GM23338 (cell line): ENCODE results near the gene DTD1. TPM values are rescaled to one million over a fixed set of nuclear protein-coding genes. Genes with fewer than 3 reads are reported as not detected.

Source experiments
- ATAC-seq: fragments of 200-7000 bp; cut with Tn5 transposase; 3 replicates; pipeline ENCODE4 v1.9.1; 2020
- DNase-seq: peaks from one replicate; pipeline ENCODE4 v3.0.0-alpha.2; 2015; ENCODE audit warnings: low spot score
- H2AFZ ChIP-seq: fragments of 200-600 bp; sonication (generic); 2 replicates; pipeline ENCODE4 v1.8.0; 2016; ENCODE audit warnings: antibody characterized with exemption, mild to moderate bottlenecking, moderate library complexity
- H3F3A ChIP-seq: fragments of 200-600 bp; sonication (generic); replicated peaks from 2 replicates; pipeline ENCODE4 v1.8.0; 2017; ENCODE audit warnings: antibody characterized with exemption, mixed run types, low read depth
- H3K27ac ChIP-seq: fragments of 200-600 bp; sonication (generic); 2 replicates; pipeline ENCODE4 v1.6.1; 2016; ENCODE audit warnings: low read depth
- H3K27me3 ChIP-seq: fragments of 200-600 bp; sonication (generic); 2 replicates; pipeline ENCODE4 v1.8.0; 2016; ENCODE audit warnings: mild to moderate bottlenecking, mixed run types, moderate library complexity; ENCODE audit not compliant: insufficient read depth
- H3K36me3 ChIP-seq: fragments of 200-600 bp; sonication (generic); 2 replicates; pipeline ENCODE4 v1.8.0; 2016; ENCODE audit warnings: mild to moderate bottlenecking; ENCODE audit not compliant: insufficient read depth
- H3K4me1 ChIP-seq: fragments of 200-600 bp; sonication (generic); 2 replicates; pipeline ENCODE4 v1.8.0; 2016; ENCODE audit warnings: mild to moderate bottlenecking, moderate library complexity; ENCODE audit not compliant: insufficient read depth
- H3K4me2 ChIP-seq: fragments of 200-600 bp; sonication (generic); 2 replicates; pipeline ENCODE4 v1.7.1; 2017; ENCODE audit warnings: mixed run types
- H3K4me3 ChIP-seq: fragments of 200-600 bp; sonication (generic); 2 replicates; pipeline ENCODE4 v1.6.1; 2016; ENCODE audit warnings: mixed run types
- H3K79me2 ChIP-seq: fragments of 200-600 bp; sonication (generic); replicated peaks from 2 replicates; pipeline ENCODE4 v1.8.0; 2017; ENCODE audit warnings: mild to moderate bottlenecking; ENCODE audit not compliant: insufficient read depth
- H3K9me2 ChIP-seq: fragments of 200-600 bp; sonication (generic); 2 replicates; pipeline ENCODE4 v1.8.0; 2017; ENCODE audit not compliant: insufficient read depth
- H4K20me1 ChIP-seq: fragments of 200-600 bp; sonication (generic); replicated peaks from 2 replicates; pipeline ENCODE4 v1.8.0; 2017; ENCODE audit warnings: mild to moderate bottlenecking; ENCODE audit not compliant: insufficient read depth
- H3K27ac Mint-ChIP-seq: 2 replicates; pipeline ENCODE4 v1.8.0; 2020; ENCODE audit warnings: inconsistent platforms, mild to moderate bottlenecking, moderate library complexity, mixed read lengths
- H3K27me3 Mint-ChIP-seq: 3 replicates; pipeline ENCODE4 v1.8.0; 2022; ENCODE audit warnings: low read depth, mild to moderate bottlenecking, moderate library complexity, mixed read lengths, inconsistent platforms; ENCODE audit not compliant: insufficient read depth, poor library complexity
- H3K36me3 Mint-ChIP-seq: 3 replicates; pipeline ENCODE4 v1.8.0; 2021; ENCODE audit warnings: low read depth, mild to moderate bottlenecking, inconsistent platforms, moderate library complexity, mixed read lengths
- H3K4me1 Mint-ChIP-seq: 3 replicates; pipeline ENCODE4 v1.8.0; 2020; ENCODE audit warnings: mild to moderate bottlenecking, inconsistent platforms, mixed read lengths
- H3K4me3 Mint-ChIP-seq: 3 replicates; pipeline ENCODE4 v1.8.0; 2021; ENCODE audit warnings: moderate library complexity, mild to moderate bottlenecking, inconsistent platforms, mixed read lengths
- H3K9me3 Mint-ChIP-seq: 3 replicates; pipeline ENCODE4 v1.8.0; 2020; ENCODE audit warnings: moderate library complexity, mild to moderate bottlenecking, inconsistent platforms, mixed read lengths
- CREB1 ChIP-seq: fragments of 250-450 bp; sonication (Bioruptor Pico); IDR thresholded peaks from 2 replicates; pipeline ENCODE4 v1.5.0; 2020; ENCODE audit warnings: low read depth, mild to moderate bottlenecking, moderate library complexity
- CTCF ChIP-seq, 2 experiments: fragments of 200-600 bp in 1 of 2; sonication (generic) in 1 of 2; conservative IDR thresholded peaks; 2 replicates each; pipeline versions ENCODE4 v1.5.1 to v1.6.1; 2016 to 2017; ENCODE audit warnings: antibody characterized with exemption in 2 of 2, low read depth in 2 of 2, mild to moderate bottlenecking in 2 of 2, moderate library complexity in 1 of 2
- ETS1 ChIP-seq: IDR thresholded peaks from 2 replicates; pipeline ENCODE4 v1.6.1; 2016; ENCODE audit warnings: antibody characterized with exemption
- EZH2 ChIP-seq: fragments of 200-600 bp; sonication (generic); IDR thresholded peaks from one replicate; pipeline ENCODE4 v1.8.0; 2017; ENCODE audit warnings: antibody characterized with exemption, mild to moderate bottlenecking, low read depth; ENCODE audit not compliant: unreplicated experiment
- EZH2phosphoT487 ChIP-seq: fragments of 200-600 bp; sonication (generic); IDR thresholded peaks from one replicate; pipeline ENCODE4 v1.8.1; 2018; ENCODE audit warnings: antibody characterized with exemption; ENCODE audit not compliant: unreplicated experiment
- JUNB ChIP-seq: IDR thresholded peaks from one replicate; pipeline ENCODE4 v1.6.1; 2016; ENCODE audit warnings: antibody characterized with exemption; ENCODE audit not compliant: unreplicated experiment
- NANOG ChIP-seq: IDR thresholded peaks from 2 replicates; pipeline ENCODE4 v1.6.1; 2016; ENCODE audit warnings: antibody characterized with exemption, borderline replicate concordance
- POLR2AphosphoS5 ChIP-seq: IDR thresholded peaks from 2 replicates; pipeline ENCODE4 v1.6.1; 2016; ENCODE audit warnings: antibody characterized with exemption, low read depth
- STAT1 ChIP-seq: IDR thresholded peaks from one replicate; pipeline ENCODE4 v1.6.1; 2016; ENCODE audit warnings: antibody characterized with exemption; ENCODE audit not compliant: unreplicated experiment
- ZNF114 ChIP-seq: fragments of 250-450 bp; sonication (Bioruptor Pico); IDR thresholded peaks from 2 replicates; pipeline ENCODE4 v1.5.0; 2020; ENCODE audit warnings: mild to moderate bottlenecking, moderate library complexity
- ZNF331 ChIP-seq: fragments of 250-450 bp; sonication (Bioruptor Pico); IDR thresholded peaks from 2 replicates; pipeline ENCODE4 v1.5.0; 2020; ENCODE audit warnings: low read depth, mild to moderate bottlenecking, moderate library complexity
- ZNF462 ChIP-seq: fragments of 250-450 bp; sonication (Bioruptor Pico); IDR thresholded peaks from 2 replicates; pipeline ENCODE4 v1.5.0; 2020; ENCODE audit warnings: mild to moderate bottlenecking, moderate library complexity
- polyA plus RNA-seq: library from polyadenylated mRNA; unstranded; fragments of >200 nt; fragmentation: Nextera tagmentation; extraction: Ambion mirVana; gene quantifications from 2 replicates; pipeline ENCODE4 v1.2.1, GENCODE V29; 2016
- total RNA-seq: library from RNA; depleted of rRNA; stranded (reverse); fragments of >200 nt; shearing (Covaris generic); gene quantifications from 2 replicates; pipeline ENCODE4 v1.2.3, GENCODE V29; 2014
- TF ChIP-seq, protein P1 (sequence below): IDR thresholded peaks from one replicate; pipeline ENCODE4 v1.6.1; 2018; ENCODE audit warnings: antibody characterized with exemption; ENCODE audit not compliant: unreplicated experiment

The DTD1 gene
- total and polyA plus RNA-seq, 2 experiments from 2014 or later = 69.8 to 74.0 TPM

GRCh38 chr20:18566892-18567738 is 20.7 kb upstream of the DTD1 start, which contains the start of gene SMIM26:
SMIM26 (plus strand) TSS chr20:18567432; CDS start chr20:18567479, 47 bp downstream.
- Histone ChIP-seq H2AFZ (peak within 1 kb of the TSS; percentile 79), H3K27me3 (no peaks in the 10 kb centered on the region), H3K4me1 (peaks cover 5% of the 10 kb centered on the region), H3F3A (0 out of 2 replicates have a peak, but pooled peaks cover 4% of the 10 kb centered on the region), H3K36me3 (peaks cover 6% of the 10 kb centered on the region; the same call in 1 of the 2 replicates), H3K4me3 (peak within 1 kb of the TSS; percentile 77), H4K20me1 (no peaks in the 10 kb centered on the region), H3K27ac (peak within 1 kb of the TSS; percentile 90), H3K4me2 (peak within 1 kb of the TSS; percentile 87), H3K9me2 (no peaks in the 10 kb centered on the region), H3K79me2 (peaks cover 15% of the 10 kb centered on the region)
- H3K27me3 Mint-ChIP-seq = peaks cover 5% of the 10 kb centered on the region
- no peaks in the 10 kb centered on the region for H3K4me1 Mint-ChIP-seq
- peak within 1 kb of the TSS; percentile 90 for H3K4me3 Mint-ChIP-seq
- peak; percentile 97 for DNase-seq
- no peak for TF ChIP-seq JUNB
- no peak for TF ChIP-seq ZNF462 (CRISPR knock-in tag)
- TF ChIP-seq EZH2phosphoT487 = no peak
- no peak for TF ChIP-seq NANOG
- TF ChIP-seq, protein P1, sequence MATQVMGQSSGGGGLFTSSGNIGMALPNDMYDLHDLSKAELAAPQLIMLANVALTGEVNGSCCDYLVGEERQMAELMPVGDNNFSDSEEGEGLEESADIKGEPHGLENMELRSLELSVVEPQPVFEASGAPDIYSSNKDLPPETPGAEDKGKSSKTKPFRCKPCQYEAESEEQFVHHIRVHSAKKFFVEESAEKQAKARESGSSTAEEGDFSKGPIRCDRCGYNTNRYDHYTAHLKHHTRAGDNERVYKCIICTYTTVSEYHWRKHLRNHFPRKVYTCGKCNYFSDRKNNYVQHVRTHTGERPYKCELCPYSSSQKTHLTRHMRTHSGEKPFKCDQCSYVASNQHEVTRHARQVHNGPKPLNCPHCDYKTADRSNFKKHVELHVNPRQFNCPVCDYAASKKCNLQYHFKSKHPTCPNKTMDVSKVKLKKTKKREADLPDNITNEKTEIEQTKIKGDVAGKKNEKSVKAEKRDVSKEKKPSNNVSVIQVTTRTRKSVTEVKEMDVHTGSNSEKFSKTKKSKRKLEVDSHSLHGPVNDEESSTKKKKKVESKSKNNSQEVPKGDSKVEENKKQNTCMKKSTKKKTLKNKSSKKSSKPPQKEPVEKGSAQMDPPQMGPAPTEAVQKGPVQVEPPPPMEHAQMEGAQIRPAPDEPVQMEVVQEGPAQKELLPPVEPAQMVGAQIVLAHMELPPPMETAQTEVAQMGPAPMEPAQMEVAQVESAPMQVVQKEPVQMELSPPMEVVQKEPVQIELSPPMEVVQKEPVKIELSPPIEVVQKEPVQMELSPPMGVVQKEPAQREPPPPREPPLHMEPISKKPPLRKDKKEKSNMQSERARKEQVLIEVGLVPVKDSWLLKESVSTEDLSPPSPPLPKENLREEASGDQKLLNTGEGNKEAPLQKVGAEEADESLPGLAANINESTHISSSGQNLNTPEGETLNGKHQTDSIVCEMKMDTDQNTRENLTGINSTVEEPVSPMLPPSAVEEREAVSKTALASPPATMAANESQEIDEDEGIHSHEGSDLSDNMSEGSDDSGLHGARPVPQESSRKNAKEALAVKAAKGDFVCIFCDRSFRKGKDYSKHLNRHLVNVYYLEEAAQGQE = no peak
- peak; percentile 54; the same call in 1 of the 2 replicates for TF ChIP-seq CREB1 (CRISPR knock-in tag)
- no peak for TF ChIP-seq STAT1
- no peak for TF ChIP-seq EZH2
- peak; percentile 83 for TF ChIP-seq POLR2AphosphoS5
- TF ChIP-seq ZNF114 (CRISPR knock-in tag) = no peak
- TF ChIP-seq CTCF (conservative IDR thresholded peaks at IDR 0.05; ENCODE audit: low read depth in 2 of 2) = no peak
- TF ChIP-seq ZNF331 (CRISPR knock-in tag) = no peak
- TF ChIP-seq ETS1 = peak; percentile 69
- peaks cover 35% of the 10 kb centered on the region for H3K36me3 Mint-ChIP-seq
- H3K27ac Mint-ChIP-seq = peak within 1 kb of the TSS; percentile 99
- peak; percentile 99 for ATAC-seq
- no peaks in the 10 kb centered on the region; the same call in 2 of the 3 replicates for H3K9me3 Mint-ChIP-seq
